Osteoblast (primary cell): ENCODE results near the gene FXYD2. TPM values are rescaled to one million over a fixed set of nuclear protein-coding genes. Genes with fewer than 3 reads are reported as not detected.
A peak's percentile ranks its signal among the peaks of the same experiment; 100 is the strongest.

Experiments
- DNase-seq: peaks from one replicate; pipeline ENCODE4 v3.0.0; 2011; ENCODE audit warnings: low spot score, mixed read lengths; ENCODE audit not compliant: insufficient read length; ENCODE audit errors: missing footprints
- H2AFZ ChIP-seq: 2 replicates; pipeline ENCODE4 v1.6.0; 2011; ENCODE audit warnings: mild to moderate bottlenecking, low read length
- H3K27ac ChIP-seq: 2 replicates; pipeline ENCODE4 v1.5.1; 2011; ENCODE audit warnings: mild to moderate bottlenecking, low read depth, low read length, moderate library complexity
- H3K27me3 ChIP-seq: 2 replicates; pipeline ENCODE4 v1.6.0; 2012; ENCODE audit warnings: mild to moderate bottlenecking, control low read depth, inconsistent platforms, low read length, moderate library complexity; ENCODE audit not compliant: insufficient read depth
- H3K36me3 ChIP-seq: 2 replicates; pipeline ENCODE4 v1.5.1; 2011; ENCODE audit warnings: mild to moderate bottlenecking, low read length, control low read depth, moderate library complexity; ENCODE audit not compliant: insufficient read depth
- H3K4me1 ChIP-seq: 2 replicates; pipeline ENCODE4 v1.5.1; 2011; ENCODE audit warnings: mild to moderate bottlenecking, low read length, control low read depth, moderate library complexity; ENCODE audit not compliant: insufficient read depth
- H3K4me2 ChIP-seq: 2 replicates; pipeline ENCODE4 v1.6.0; 2011; ENCODE audit warnings: mild to moderate bottlenecking, low read length; ENCODE audit not compliant: insufficient read depth
- H3K4me3 ChIP-seq: fragments of 200-600 bp; sonication (generic); 3 replicates; pipeline ENCODE4 v1.5.1; 2012; ENCODE audit warnings: mild to moderate bottlenecking, low read length, inconsistent platforms; ENCODE audit not compliant: insufficient read depth
- H3K79me2 ChIP-seq: 2 replicates; pipeline ENCODE4 v1.6.0; 2012; ENCODE audit warnings: mild to moderate bottlenecking, low read length, control low read depth, inconsistent platforms; ENCODE audit not compliant: insufficient read depth
- H3K9me3 ChIP-seq: 2 replicates; pipeline ENCODE4 v1.5.1; 2011; ENCODE audit warnings: low read depth, low read length, control low read depth
- H4K20me1 ChIP-seq: 2 replicates; pipeline ENCODE4 v1.6.0; 2012; ENCODE audit warnings: mild to moderate bottlenecking, low read length, control low read depth; ENCODE audit not compliant: insufficient read depth
- CTCF ChIP-seq: IDR thresholded peaks from 2 replicates; pipeline ENCODE4 v1.5.1; 2011; ENCODE audit warnings: mild to moderate bottlenecking, low read depth, low read length, moderate library complexity; ENCODE audit errors: extremely low read depth
- total RNA-seq: library from RNA; depleted of rRNA; stranded (reverse); fragments of >200 nt; gene quantifications from 2 replicates; pipeline ENCODE4 v1.2.3, GENCODE V29; 2012

FXYD2 gene
- total RNA-seq, 1 donor = not detected

DNA sequence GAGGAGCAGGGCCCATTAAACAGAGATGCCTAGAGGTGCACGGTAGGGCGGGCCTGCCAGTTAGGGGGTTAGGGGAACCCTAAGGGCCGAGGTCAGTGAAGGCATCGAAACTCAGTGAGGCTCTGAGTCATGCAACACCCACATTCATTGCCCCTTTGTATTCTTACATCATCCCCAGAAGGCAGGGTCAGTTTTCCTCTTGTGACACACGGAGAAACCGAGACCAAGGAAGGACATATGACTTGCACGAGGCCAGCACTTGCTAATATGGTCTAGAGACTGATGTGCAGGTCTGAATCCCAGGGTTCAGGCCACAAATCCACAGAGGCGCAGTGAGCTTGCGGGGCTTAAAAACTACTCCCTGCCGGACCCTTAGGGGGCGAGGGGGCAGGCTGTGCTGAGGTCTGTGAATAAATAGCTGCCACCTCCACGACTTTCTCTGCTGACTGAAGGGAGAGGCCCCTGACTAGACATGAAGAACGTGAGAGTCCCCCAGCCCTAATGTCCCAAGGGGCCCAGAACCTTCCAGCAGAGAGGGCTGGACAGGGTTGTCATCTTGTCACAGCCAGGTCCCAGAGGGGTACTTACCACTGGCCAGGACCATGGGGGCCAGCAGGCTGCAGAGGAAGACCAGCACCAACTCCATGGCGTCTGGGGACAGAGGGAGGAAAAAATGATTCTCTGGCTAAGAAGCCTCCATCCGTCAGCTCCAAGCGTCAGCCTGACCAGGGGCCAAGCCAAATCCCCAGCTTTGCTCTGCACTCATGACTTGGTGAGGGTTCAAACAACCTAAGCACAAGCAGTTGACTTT, 17.8 kb upstream of the FXYD2 start:
- H3K4me3 ChIP-seq = no peak overlapping the region
- H3K9me3 ChIP-seq = no peaks in the 10 kb centered on the region
- no peak overlapping the region for H2AFZ ChIP-seq
- H3K79me2 ChIP-seq = no peaks in the 10 kb centered on the region
- DNase-seq = no peak
- H3K4me2 ChIP-seq = no peak overlapping the region
- no peak for TF ChIP-seq CTCF
- H3K27me3 ChIP-seq = no peaks in the 10 kb centered on the region
- no peak overlapping the region for H3K27ac ChIP-seq
- no peaks in the 10 kb centered on the region for H3K4me1 ChIP-seq
- no peaks in the 10 kb centered on the region for H3K36me3 ChIP-seq
- H4K20me1 ChIP-seq = no peaks in the 10 kb centered on the region

GRCh38 chr11:117841551-117842031, 17.0 kb upstream of the FXYD2 start:
- Histone ChIP-seq H3K4me2 (no peak overlapping the region), H3K27me3 (no peaks in the 10 kb centered on the region), H3K36me3 (no peaks in the 10 kb centered on the region), H3K79me2 (no peaks in the 10 kb centered on the region), H3K4me1 (no peaks in the 10 kb centered on the region), H2AFZ (no peak overlapping the region), H4K20me1 (no peaks in the 10 kb centered on the region), H3K4me3 (no peak overlapping the region), H3K9me3 (no peaks in the 10 kb centered on the region), H3K27ac (no peak overlapping the region)
- TF ChIP-seq CTCF = no peak
- DNase-seq = no peak

GRCh38 chr11:117840881-117841550, 16.5 kb upstream of the FXYD2 start:
- Histone ChIP-seq H3K9me3 (no peaks in the 10 kb centered on the region), H3K79me2 (no peaks in the 10 kb centered on the region), H2AFZ (no peak overlapping the region), H3K4me2 (no peak overlapping the region), H3K27me3 (no peaks in the 10 kb centered on the region), H3K36me3 (no peaks in the 10 kb centered on the region), H3K4me1 (no peaks in the 10 kb centered on the region), H4K20me1 (no peaks in the 10 kb centered on the region), H3K4me3 (no peak overlapping the region), H3K27ac (no peak overlapping the region)
- no peak for TF ChIP-seq CTCF
- peak; percentile 41 for DNase-seq
